ENCODE data around the gene ECT2.
A peak's percentile ranks its signal among the peaks of the same experiment; 100 is the strongest.
"Not testable (repeated sequence)": the region's sequence is repeated elsewhere in the genome, so short reads cannot be mapped to it uniquely, and the experiment has no call there.

The ECT2 gene

GRCh38 chr3:172816968-172817367, 66.4 kb downstream of the ECT2 start:
- no peak for TF ChIP-seq CTCF (IDR thresholded peaks at IDR 0.05; ENCODE audit: insufficient read depth, low read length, missing control alignments)
- ChIA-PET CTCF (interaction anchor here (0.9 to 1.4 kb wide), 2 partner anchors 228 to 230 kb away, joined by 3 read pairs; no protein-coding TSS in a partner anchor), POLR2A (no interaction called here)
- H3K4me3 ChIP-seq (ENCODE audit: low read depth, low read length), result no peak overlapping the region
- no peak for DNase-seq (ENCODE audit: low read depth, low spot score)

GRCh38 chr3:172820492-172820891, 70.0 kb downstream of the ECT2 start:
- no peak for DNase-seq (ENCODE audit: low read depth, low spot score)

GRCh38 chr3:172824229-172824628, 73.7 kb downstream of the ECT2 start:
- POLR2A ChIA-PET, result no interaction called here
- CTCF ChIA-PET, result no interaction called here
- DNase-seq (ENCODE audit: low read depth, low spot score), result no peak
- no peak overlapping the region for H3K4me3 ChIP-seq (ENCODE audit: low read depth, low read length)
- no peak for TF ChIP-seq CTCF (IDR thresholded peaks at IDR 0.05; ENCODE audit: insufficient read depth, low read length, missing control alignments)

More at GRCh38 chr3:172820492-172820891, 70.0 kb downstream of the ECT2 start:
- H3K4me3 ChIP-seq (ENCODE audit: low read depth, low read length), result no peak overlapping the region
- no peak for TF ChIP-seq CTCF (IDR thresholded peaks at IDR 0.05; ENCODE audit: insufficient read depth, low read length, missing control alignments)
- ChIA-PET CTCF (interaction anchor here (0.7 to 1.1 kb wide), 2 partner anchors 16 to 35 kb away, joined by 3 read pairs; no protein-coding TSS in a partner anchor), POLR2A (no interaction called here)

DNA sequence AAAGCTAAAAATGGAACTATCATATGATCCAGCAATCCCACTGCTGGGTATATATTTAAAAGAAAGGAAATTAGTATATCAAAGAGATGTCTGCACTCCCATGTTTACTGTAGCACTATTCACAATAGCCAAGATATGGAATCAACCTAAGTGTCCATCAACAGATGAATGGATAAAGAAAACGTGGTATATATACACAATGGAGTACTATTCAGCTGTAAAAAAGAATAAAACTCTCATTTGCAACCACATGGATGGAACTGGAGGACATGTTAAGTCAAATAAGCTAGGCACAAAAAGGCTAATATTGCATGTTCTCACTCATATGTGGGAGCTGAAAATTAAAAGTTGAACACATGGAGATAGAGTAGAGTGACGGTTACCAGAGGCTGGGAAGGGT, 76.7 kb downstream of the ECT2 start:
- CTCF ChIA-PET, result interaction anchor here (1.9 kb wide), 1 partner anchor 8 kb away, joined by 8 read pairs; no protein-coding TSS in a partner anchor
- POLR2A ChIA-PET; DNase-seq (ENCODE audit: low read depth, low spot score); H3K4me3 ChIP-seq (ENCODE audit: low read depth, low read length): not testable (repeated sequence)

- no peak overlapping the region for H3K4me3 ChIP-seq (ENCODE audit: low read depth, low read length)
- TF ChIP-seq CTCF (IDR thresholded peaks at IDR 0.05; ENCODE audit: insufficient read depth, low read length, missing control alignments), result no peak
- CTCF ChIA-PET, result interaction anchor here (1.8 kb wide), 1 partner anchor 10 kb away, joined by 5 read pairs; no protein-coding TSS in a partner anchor
- DNase-seq (ENCODE audit: low read depth, low spot score), result no peak
- POLR2A ChIA-PET, result no interaction called here
These were observed 82.5 kb downstream of the ECT2 start for GRCh38 chr3:172832983-172833382.

DNA sequence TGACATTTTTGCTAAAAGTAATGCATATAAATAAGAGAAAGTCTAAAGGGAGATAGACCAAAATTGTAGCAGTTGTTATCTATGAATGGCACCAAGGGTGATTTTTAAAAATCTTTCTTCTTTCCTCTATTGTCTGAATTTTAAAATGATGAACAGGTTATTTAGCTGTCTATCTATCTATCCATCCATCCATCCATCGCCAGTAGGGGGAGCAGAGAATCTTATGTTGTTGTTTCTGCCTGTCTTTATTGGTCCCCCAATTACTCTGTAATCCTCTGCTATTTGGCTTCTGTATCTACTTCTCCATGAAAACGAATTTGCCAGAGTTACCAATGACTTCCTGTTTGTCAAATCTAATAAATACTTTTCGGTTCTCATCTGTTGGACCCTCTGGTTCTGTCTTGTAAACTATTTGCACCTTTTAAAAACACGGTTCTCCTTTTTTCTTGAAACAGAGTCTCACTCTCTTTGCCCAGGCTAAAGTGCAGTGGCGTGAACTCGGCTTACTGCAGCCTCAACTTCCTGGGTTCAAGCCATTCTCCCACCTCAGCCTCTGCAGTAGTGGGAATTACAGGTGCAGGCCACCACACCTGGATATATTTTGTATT, 86.0 kb downstream of the ECT2 start:
- ChIA-PET POLR2A (no interaction called here), CTCF (interaction anchor here (0.7 to 1.7 kb wide), 10 partner anchors 12 to 210 kb away, joined by 3 to 9 read pairs (median 3); no protein-coding TSS in a partner anchor)
- DNase-seq (ENCODE audit: low read depth, low spot score), result peak; percentile 4
- TF ChIP-seq CTCF (IDR thresholded peaks at IDR 0.05; ENCODE audit: insufficient read depth, low read length, missing control alignments), result peak; percentile 53
- H3K4me3 ChIP-seq (ENCODE audit: low read depth, low read length), result no peak overlapping the region

GRCh38 chr3:172839679-172840078, 89.2 kb downstream of the ECT2 start:
- no peak for TF ChIP-seq CTCF (IDR thresholded peaks at IDR 0.05; ENCODE audit: insufficient read depth, low read length, missing control alignments)
- ChIA-PET CTCF (no interaction called here), POLR2A (no interaction called here)
- DNase-seq (ENCODE audit: low read depth, low spot score), result no peak
- H3K4me3 ChIP-seq (ENCODE audit: low read depth, low read length), result no peak overlapping the region
